BE2C (cell line): Measurements from ENCODE around the gene RNF144A.

ENCODE experiments used
- DNase-seq: peaks from one replicate; pipeline ENCODE4 v3.0.0-alpha.2; 2020
- H3K27me3 ChIP-seq: fragments of 250-450 bp; sonication (Bioruptor Pico); 2 replicates; pipeline ENCODE4 v1.5.1; 2020; ENCODE audit warnings: mild to moderate bottlenecking
- H3K36me3 ChIP-seq: fragments of 250-450 bp; sonication (Bioruptor Pico); 2 replicates; pipeline ENCODE4 v1.5.1; 2020; ENCODE audit warnings: mild to moderate bottlenecking
- H3K4me1 ChIP-seq: fragments of 250-450 bp; sonication (Bioruptor Pico); 2 replicates; pipeline ENCODE4 v1.5.1; 2020
- H3K4me3 ChIP-seq: 2 replicates; pipeline ENCODE4 v1.5.1; 2011; ENCODE audit warnings: low read depth, low read length
- H3K9me3 ChIP-seq: fragments of 250-450 bp; sonication (Bioruptor Pico); 2 replicates; pipeline ENCODE4 v1.5.1; 2020
- TF ChIP-seq, protein P1 (sequence below): IDR thresholded peaks from 2 replicates; pipeline ENCODE4 v1.5.1; 2012; ENCODE audit warnings: mild to moderate bottlenecking, low read depth, low read length

The RNF144A gene

DNA sequence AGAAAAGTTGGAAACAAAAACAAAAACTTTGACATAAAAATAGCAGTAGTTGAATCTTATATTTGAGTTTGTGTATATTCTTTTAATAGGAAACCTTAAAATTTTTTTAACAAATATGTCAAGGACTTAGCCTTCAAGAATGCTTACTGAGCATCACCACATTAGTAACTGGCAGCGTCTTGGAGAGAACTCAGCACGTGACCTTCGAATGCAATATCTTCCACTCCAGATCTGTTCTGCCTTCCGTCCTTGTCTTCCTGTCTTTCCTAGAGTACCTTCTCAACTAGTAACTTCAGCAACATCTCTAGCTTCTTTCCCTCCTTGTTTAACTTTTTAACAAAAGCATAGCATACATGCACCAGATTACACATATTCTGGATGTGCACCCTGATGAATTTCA lies 38.7 kb upstream of the RNF144A start:
- Histone ChIP-seq H3K9me3 (no peaks in the 10 kb centered on the region), H3K36me3 (no peaks in the 10 kb centered on the region), H3K27me3 (no peaks in the 10 kb centered on the region), H3K4me1 (no peaks in the 10 kb centered on the region), H3K4me3 (no peak overlapping the region)
- DNase-seq, result no peak
- TF ChIP-seq, protein P1, sequence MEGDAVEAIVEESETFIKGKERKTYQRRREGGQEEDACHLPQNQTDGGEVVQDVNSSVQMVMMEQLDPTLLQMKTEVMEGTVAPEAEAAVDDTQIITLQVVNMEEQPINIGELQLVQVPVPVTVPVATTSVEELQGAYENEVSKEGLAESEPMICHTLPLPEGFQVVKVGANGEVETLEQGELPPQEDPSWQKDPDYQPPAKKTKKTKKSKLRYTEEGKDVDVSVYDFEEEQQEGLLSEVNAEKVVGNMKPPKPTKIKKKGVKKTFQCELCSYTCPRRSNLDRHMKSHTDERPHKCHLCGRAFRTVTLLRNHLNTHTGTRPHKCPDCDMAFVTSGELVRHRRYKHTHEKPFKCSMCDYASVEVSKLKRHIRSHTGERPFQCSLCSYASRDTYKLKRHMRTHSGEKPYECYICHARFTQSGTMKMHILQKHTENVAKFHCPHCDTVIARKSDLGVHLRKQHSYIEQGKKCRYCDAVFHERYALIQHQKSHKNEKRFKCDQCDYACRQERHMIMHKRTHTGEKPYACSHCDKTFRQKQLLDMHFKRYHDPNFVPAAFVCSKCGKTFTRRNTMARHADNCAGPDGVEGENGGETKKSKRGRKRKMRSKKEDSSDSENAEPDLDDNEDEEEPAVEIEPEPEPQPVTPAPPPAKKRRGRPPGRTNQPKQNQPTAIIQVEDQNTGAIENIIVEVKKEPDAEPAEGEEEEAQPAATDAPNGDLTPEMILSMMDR, result no peak

DNA sequence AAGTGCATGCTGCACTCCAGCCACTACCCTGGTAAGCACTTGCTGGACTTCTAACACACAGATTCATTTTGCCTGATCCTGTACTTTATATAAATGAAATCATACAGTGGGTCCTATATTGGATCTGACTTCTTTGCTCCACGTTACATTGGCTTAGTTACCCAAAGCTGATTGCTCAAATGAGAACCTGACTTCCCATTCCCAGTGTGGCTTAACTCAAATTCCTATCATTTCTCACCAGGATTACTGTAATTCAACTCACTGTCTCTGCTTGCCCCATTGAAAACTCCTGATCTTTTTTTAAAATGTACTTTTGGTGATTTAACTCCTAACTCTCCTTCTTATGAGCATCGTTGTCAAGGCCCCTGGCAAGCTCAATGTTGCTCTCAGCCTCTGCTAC lies 38.2 kb upstream of the RNF144A start:
- DNase-seq, result no peak
- Histone ChIP-seq H3K36me3 (no peaks in the 10 kb centered on the region), H3K4me1 (no peaks in the 10 kb centered on the region), H3K27me3 (no peaks in the 10 kb centered on the region), H3K4me3 (no peak overlapping the region), H3K9me3 (no peaks in the 10 kb centered on the region)
- TF ChIP-seq, protein P1, result no peak

DNA sequence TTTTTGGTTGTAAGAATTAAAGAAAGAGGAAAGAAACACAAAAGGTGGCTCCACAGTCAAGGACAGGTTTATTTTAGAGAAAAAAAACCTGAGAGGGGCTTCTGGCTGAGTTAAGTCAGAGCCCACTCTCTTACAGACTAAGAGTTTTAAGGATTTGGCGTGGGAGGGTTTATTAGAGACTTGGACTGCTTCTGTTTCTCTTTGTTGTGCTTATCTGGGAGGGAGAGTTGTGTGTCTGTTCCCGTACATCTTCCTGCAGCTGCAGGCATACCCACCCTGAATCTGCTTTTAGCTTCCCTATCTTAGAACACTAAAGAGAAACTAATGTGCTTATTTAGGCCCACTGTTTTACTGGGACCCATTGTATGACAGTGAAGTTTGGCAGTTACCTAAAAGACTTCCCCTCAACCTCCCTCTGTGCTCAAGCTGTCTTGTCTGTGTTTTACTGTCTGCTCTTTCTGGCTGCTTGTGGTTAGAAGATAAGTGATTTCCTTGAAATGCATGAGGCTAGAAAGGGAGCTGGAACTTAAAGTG lies 36.9 kb upstream of the RNF144A start:
- Histone ChIP-seq H3K4me3 (no peak overlapping the region), H3K4me1 (no peaks in the 10 kb centered on the region), H3K27me3 (no peaks in the 10 kb centered on the region)

DNA sequence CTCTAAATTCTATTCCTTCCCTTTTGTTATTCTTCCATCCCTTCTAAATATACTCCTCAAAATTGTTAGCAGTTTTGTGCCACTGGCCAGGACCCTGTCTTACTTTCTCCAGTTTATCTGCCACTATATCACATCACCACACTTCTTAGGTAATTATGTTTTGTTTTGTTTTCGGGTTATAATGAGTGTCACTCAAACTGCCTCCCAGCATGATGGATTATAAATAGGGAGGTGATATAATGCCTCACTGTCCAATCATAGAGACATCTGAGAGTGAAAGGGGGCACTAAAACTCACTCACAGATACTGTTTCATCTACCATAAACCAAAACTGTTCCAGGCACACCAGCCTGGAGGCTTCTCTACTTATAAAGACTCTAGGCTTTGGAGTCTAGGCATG lies 36.2 kb upstream of the RNF144A start:
- Histone ChIP-seq H3K27me3 (no peaks in the 10 kb centered on the region), H3K4me3 (no peak overlapping the region), H3K36me3 (no peaks in the 10 kb centered on the region), H3K9me3 (no peaks in the 10 kb centered on the region), H3K4me1 (no peaks in the 10 kb centered on the region)
- TF ChIP-seq, protein P1, result no peak
- no peak for DNase-seq

More for the DNA sequence above, 36.9 kb upstream of the RNF144A start:
- TF ChIP-seq, protein P1, result no peak
- Histone ChIP-seq H3K9me3 (no peaks in the 10 kb centered on the region), H3K36me3 (no peaks in the 10 kb centered on the region)
- DNase-seq, result no peak

DNA sequence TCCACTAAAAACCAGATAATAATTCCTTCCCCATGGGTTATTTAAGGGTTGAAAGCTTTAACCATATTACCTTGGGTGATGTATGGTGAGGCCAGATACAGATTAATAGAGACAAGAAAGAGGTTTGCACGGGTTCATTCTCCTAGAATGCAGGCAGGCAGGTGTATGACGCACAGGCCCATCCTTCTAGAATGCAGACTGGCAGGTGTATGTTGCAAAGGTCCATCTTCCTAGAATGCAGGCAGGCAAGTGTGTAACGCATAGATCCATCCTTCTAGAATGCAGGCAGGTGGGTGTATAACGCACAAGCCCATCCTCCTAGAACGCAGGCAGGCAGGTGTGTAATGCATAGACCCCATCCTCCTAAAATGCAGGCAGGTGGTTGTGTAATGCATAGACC lies 35.7 kb upstream of the RNF144A start:
- H3K9me3 ChIP-seq, result no peaks in the 10 kb centered on the region
- no peaks in the 10 kb centered on the region for H3K4me1 ChIP-seq
- no peaks in the 10 kb centered on the region for H3K27me3 ChIP-seq
- H3K36me3 ChIP-seq, result no peaks in the 10 kb centered on the region
- DNase-seq, result no peak
- no peak overlapping the region for H3K4me3 ChIP-seq
- TF ChIP-seq, protein P1, result no peak

DNA sequence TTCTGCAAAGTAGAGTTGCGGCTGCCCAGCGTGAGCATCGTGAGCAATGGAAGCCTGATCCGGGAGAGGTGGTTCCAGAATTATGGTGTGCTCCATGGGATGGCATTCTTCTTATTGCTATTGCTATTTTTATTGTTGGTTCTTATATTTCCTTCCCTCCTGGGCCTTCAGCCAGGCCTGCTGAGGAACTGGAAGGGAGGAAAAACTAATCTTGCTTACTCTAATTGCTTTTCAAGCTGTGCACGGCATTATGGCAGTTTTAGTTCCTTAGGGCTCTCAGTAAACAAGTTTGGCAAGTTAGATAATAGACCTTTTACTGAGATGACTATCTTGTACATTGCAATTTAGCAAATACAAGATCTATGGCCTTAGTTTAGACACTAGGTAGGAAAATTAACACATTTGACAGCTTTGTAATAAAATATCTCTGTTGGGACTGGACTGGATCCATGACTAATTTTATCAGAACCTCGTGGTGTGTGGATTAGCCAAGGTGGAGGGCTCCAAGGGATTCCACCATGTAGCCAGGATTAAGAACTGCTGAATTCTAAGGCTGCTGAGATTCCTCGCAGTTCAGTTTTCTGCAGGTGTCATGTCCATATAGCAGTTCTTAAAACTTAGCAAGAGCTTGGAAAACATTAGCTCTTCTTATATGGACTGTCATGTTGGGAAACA lies 33.6 kb upstream of the RNF144A start:
- H3K27me3 ChIP-seq, result no peaks in the 10 kb centered on the region
- TF ChIP-seq, protein P1, result no peak
- no peak overlapping the region for H3K4me3 ChIP-seq
- no peaks in the 10 kb centered on the region for H3K4me1 ChIP-seq
- H3K36me3 ChIP-seq, result no peaks in the 10 kb centered on the region
- no peaks in the 10 kb centered on the region for H3K9me3 ChIP-seq
- no peak for DNase-seq
